ENCODE data around the gene LCP2. TPM values are rescaled to one million over a fixed set of nuclear protein-coding genes. Genes with fewer than 3 reads are reported as not detected.

The LCP2 gene
- polyA plus RNA-seq, 2 of the 4 experiments (the other 2 are of a cell fraction), result not detected

DNA sequence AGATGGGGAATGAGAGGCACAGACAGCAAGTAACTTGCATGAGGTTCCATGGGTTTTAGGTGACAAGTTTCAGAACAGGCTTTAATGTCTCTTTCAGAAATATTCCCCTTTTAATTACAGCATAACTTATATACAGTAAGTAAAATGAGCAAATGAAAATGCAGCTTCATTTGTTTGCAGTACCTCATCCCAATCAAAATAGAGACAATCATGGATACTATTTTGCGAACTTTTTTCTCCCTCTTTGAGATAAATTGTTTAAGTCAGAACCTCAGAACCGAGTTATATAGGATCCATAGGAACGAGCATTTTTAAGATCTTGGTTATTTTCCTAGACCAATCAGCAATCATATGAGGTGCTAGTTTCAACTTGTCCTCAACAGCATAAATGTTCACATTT is 3.5 kb downstream of the LCP2 start:
- Histone ChIP-seq H3K4me2 (no peak overlapping the region), H3K27ac (no peak overlapping the region), H3K4me3 (no peak overlapping the region), H3K9me3 (peaks cover 8% of the 10 kb centered on the region; the same call in 2 of the 3 replicates), H3K4me1 (no peaks in the 10 kb centered on the region)
- TF ChIP-seq MAFK (IDR thresholded peaks at IDR 0.05; ENCODE audit: partially characterized antibody), result no peak
- TF ChIP-seq, protein P1, sequence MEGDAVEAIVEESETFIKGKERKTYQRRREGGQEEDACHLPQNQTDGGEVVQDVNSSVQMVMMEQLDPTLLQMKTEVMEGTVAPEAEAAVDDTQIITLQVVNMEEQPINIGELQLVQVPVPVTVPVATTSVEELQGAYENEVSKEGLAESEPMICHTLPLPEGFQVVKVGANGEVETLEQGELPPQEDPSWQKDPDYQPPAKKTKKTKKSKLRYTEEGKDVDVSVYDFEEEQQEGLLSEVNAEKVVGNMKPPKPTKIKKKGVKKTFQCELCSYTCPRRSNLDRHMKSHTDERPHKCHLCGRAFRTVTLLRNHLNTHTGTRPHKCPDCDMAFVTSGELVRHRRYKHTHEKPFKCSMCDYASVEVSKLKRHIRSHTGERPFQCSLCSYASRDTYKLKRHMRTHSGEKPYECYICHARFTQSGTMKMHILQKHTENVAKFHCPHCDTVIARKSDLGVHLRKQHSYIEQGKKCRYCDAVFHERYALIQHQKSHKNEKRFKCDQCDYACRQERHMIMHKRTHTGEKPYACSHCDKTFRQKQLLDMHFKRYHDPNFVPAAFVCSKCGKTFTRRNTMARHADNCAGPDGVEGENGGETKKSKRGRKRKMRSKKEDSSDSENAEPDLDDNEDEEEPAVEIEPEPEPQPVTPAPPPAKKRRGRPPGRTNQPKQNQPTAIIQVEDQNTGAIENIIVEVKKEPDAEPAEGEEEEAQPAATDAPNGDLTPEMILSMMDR (IDR thresholded peaks at IDR 0.05), result no peak
- FAIRE-seq, result no peak
- DNase-seq (ENCODE audit: low read depth in 1 of 2, low spot score in 1 of 2), result no peak
- CTCF ChIA-PET, result interaction anchor here (0.9 to 1.3 kb wide), 2 partner anchors 12 to 128 kb away, joined by 3 to 4 read pairs; no protein-coding TSS in a partner anchor
- POLR2A ChIA-PET, result no interaction called here
- ATAC-seq, result no peak
- 31% methylated on average over 3 of the region's 3 CpGs for WGBS (ENCODE audit: missing lambda C conversion rate)

DNA sequence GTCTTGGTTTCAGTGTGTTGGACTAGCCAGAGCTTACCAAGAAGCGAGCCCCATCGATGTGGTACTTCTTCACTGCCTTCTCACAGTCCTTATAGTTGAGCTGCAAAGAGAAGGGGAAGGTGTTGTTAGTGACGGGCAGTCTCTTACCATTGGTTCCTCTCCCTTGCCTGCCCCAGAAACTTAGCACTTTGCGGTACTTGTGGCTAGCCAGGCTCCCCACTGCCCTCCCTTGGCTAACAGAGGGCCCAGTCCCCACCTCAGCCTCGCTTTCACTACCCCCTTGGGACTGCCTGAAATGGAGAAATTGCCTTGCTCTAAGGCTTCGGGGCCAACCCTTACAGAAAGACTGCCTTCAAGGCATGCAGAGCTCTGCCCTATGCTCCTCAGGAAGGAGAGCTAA is 4.3 kb downstream of the LCP2 start:
- FAIRE-seq (no peak), ATAC-seq (peak in 1 of 2 experiments; percentile 31; a peak in 1 of 6 replicates), DNase-seq (ENCODE audit: low read depth in 1 of 2, low spot score in 1 of 2) (no peak)
- ChIA-PET POLR2A (no interaction called here), CTCF (interaction anchor here (0.9 to 1.9 kb wide), 3 partner anchors 10 to 128 kb away, joined by 3 to 4 read pairs (median 4); no protein-coding TSS in a partner anchor)
- no peak for TF ChIP-seq BHLHE40 (IDR thresholded peaks at IDR 0.05; ENCODE audit: low read depth, low read length)
- no peak for TF ChIP-seq EHMT2 (IDR thresholded peaks at IDR 0.05; ENCODE audit: low read depth)
- TF ChIP-seq TFCP2L1 (CRISPR knock-in tag; IDR thresholded peaks at IDR 0.05), result no peak
- no peak for TF ChIP-seq FOXS1 (CRISPR knock-in tag; IDR thresholded peaks at IDR 0.05)
- TF ChIP-seq CHD2 (IDR thresholded peaks at IDR 0.05; ENCODE audit: low read length, partially characterized antibody), result no peak
- TF ChIP-seq RAD21 (conservative IDR thresholded peaks at IDR 0.05 in 1 of 2, IDR thresholded peaks at IDR 0.05 in 1 of 2), result no peak
- TF ChIP-seq HES2 (IDR thresholded peaks at IDR 0.05), result no peak
- TF ChIP-seq ESRRA (IDR thresholded peaks at IDR 0.05; ENCODE audit: borderline replicate concordance, low read length), result no peak
- no peak for TF ChIP-seq PBX3 (IDR thresholded peaks at IDR 0.05)
- TF ChIP-seq REST (IDR thresholded peaks at IDR 0.05), result no peak
- no peak for TF ChIP-seq KDM1A (IDR thresholded peaks at IDR 0.05; ENCODE audit: low read depth)
- no peak for TF ChIP-seq TP53 (CRISPR knock-in tag; IDR thresholded peaks at IDR 0.05)
- no peak for TF ChIP-seq JUNB (IDR thresholded peaks at IDR 0.05)
- no peak for TF ChIP-seq RFX5 (IDR thresholded peaks at IDR 0.05)
- TF ChIP-seq KDM5A (IDR thresholded peaks at IDR 0.05), result no peak
- no peak for TF ChIP-seq ZFP36 (IDR thresholded peaks at IDR 0.05; ENCODE audit: borderline replicate concordance, partially characterized antibody)
- TF ChIP-seq GATA3 (IDR thresholded peaks at IDR 0.05; ENCODE audit: borderline replicate concordance), result no peak
- TF ChIP-seq HDAC2 (IDR thresholded peaks at IDR 0.05), result no peak
- no peak for TF ChIP-seq PHF8 (IDR thresholded peaks at IDR 0.05; ENCODE audit: borderline replicate concordance, low read depth)
- Histone ChIP-seq H3K4me2 (no peak overlapping the region), H3K27ac (no peak overlapping the region), H3K4me1 (no peaks in the 10 kb centered on the region), H3K9me3 (peaks cover 8% of the 10 kb centered on the region; the same call in 2 of the 3 replicates), H3K4me3 (no peak overlapping the region)
- 8% methylated on average over 6 of the region's 6 CpGs for WGBS (ENCODE audit: missing lambda C conversion rate)

Measured in A549 (cell line).